K562 (cell line): ENCODE results near the gene STXBP4. TPM values are rescaled to one million over a fixed set of nuclear protein-coding genes. Genes with fewer than 3 reads are reported as not detected.

ENCODE experiments used
- ATAC-seq: fragments of 200-7000 bp; cut with Tn5 transposase; 3 replicates; pipeline ENCODE4 v1.9.1; 2020; ENCODE audit warnings: moderate library complexity
- BruUV-seq: library from RNA; stranded (reverse); fragments of 400-500 nt; replicated peaks from 2 replicates; lab custom pipeline; 2021; lab: Mats Ljungman, UMichigan
- CTCF ChIA-PET: fragments of 300-600 bp; formaldehyde crosslinking; extraction: SDS; loops from one replicate; lab custom pipeline; 2021; ENCODE audit warnings: low intra/inter-chr PET ratio; lab: Yijun Ruan, JAX
- POLR2A ChIA-PET: fragments of 300-600, 350-650 bp; sonication (Branson Sonifier 250); formaldehyde crosslinking; extraction: SDS; loops from one replicate; lab custom pipeline; 2021; ENCODE audit warnings: antibody characterized with exemption, inconsistent platforms; lab: Yijun Ruan, JAX
- DNase-seq, 4 experiments: peaks; one replicate each; pipeline versions ENCODE4 v3.0.0 to v3.0.0-alpha.2; 2011 to 2018; ENCODE audit warnings: low spot score in 3 of 4, mixed read lengths in 3 of 4; ENCODE audit errors: extremely low read depth in 1 of 4
- FAIRE-seq: peaks from 2 replicates; lab custom pipeline; 2011; peaks lifted over from hg19 to GRCh38; lab: Jason Lieb, UNC
- H2AFZ ChIP-seq: 2 replicates; pipeline ENCODE4 v1.6.0; 2011; ENCODE audit warnings: low read depth, low read length, control low read depth, inconsistent platforms
- H3K27ac ChIP-seq: fragments of 200-600 bp; 3 replicates; pipeline ENCODE4 v1.8.0; 2011; ENCODE audit warnings: low read depth, mild to moderate bottlenecking, control low read depth, inconsistent platforms, low read length, moderate library complexity, mixed read lengths; ENCODE audit errors: extremely low read depth
- H3K27me3 ChIP-seq, 2 experiments: fragments of 300-600 bp in 1 of 2; 2 replicates in 1 of 2; 3 replicates in 1 of 2; pipeline versions ENCODE4 v1.6.0 to v1.8.0; 2011; ENCODE audit warnings: inconsistent platforms in 2 of 2, low read length in 2 of 2, mild to moderate bottlenecking in 1 of 2, mixed read lengths in 1 of 2, moderate library complexity in 1 of 2; ENCODE audit not compliant: control insufficient read depth in 2 of 2, insufficient read depth in 2 of 2
- H3K36me3 ChIP-seq: fragments of 300-600 bp; 3 replicates; pipeline ENCODE4 v1.8.0; 2011; ENCODE audit warnings: mild to moderate bottlenecking, low read length, inconsistent platforms; ENCODE audit not compliant: control insufficient read depth, insufficient read depth
- H3K4me1 ChIP-seq, 2 experiments: fragments of 200-600 bp in 1 of 2; replicated peaks in 1 of 2; 2 replicates in 1 of 2; 3 replicates in 1 of 2; pipeline versions ENCODE4 v1.5.1 to v1.8.0; 2011; ENCODE audit warnings: inconsistent platforms in 2 of 2, low read length in 2 of 2, mild to moderate bottlenecking in 1 of 2, mixed read lengths in 1 of 2, moderate library complexity in 1 of 2; ENCODE audit not compliant: control insufficient read depth in 2 of 2, insufficient read depth in 2 of 2
- H3K4me2 ChIP-seq: 2 replicates; pipeline ENCODE4 v1.6.1; 2011; ENCODE audit warnings: low read length, control low read depth, inconsistent platforms, mixed read lengths; ENCODE audit not compliant: insufficient read depth
- H3K4me3 ChIP-seq: fragments of 200-600 bp; sonication (generic), shearing (Covaris generic); 2 replicates; pipeline ENCODE4 v1.5.1; 2016; ENCODE audit warnings: control low read depth, inconsistent platforms
- H3K79me2 ChIP-seq: fragments of 200-600 bp; 3 replicates; pipeline ENCODE4 v1.8.0; 2011; ENCODE audit warnings: low read length, inconsistent platforms; ENCODE audit not compliant: control insufficient read depth, insufficient read depth
- H3K9ac ChIP-seq, 2 experiments: 2 replicates each; pipeline versions ENCODE4 v1.6.0 to v1.6.1; 2011; ENCODE audit warnings: low read depth in 2 of 2, low read length in 2 of 2, control low read depth in 1 of 2, inconsistent platforms in 1 of 2, mild to moderate bottlenecking in 1 of 2, mixed read lengths in 1 of 2; ENCODE audit not compliant: insufficient read depth in 1 of 2
- H3K9me1 ChIP-seq: one replicate; pipeline ENCODE4 v1.6.0; 2011; ENCODE audit warnings: inconsistent platforms, mild to moderate bottlenecking, low read length, moderate library complexity; ENCODE audit not compliant: control insufficient read depth, insufficient read depth
- H3K9me3 ChIP-seq: replicated peaks from 2 replicates; pipeline ENCODE4 v1.5.1; 2011; ENCODE audit warnings: low read depth, low read length, inconsistent platforms; ENCODE audit not compliant: control insufficient read depth, insufficient read depth
- H4K20me1 ChIP-seq: replicated peaks from 2 replicates; pipeline ENCODE4 v1.6.1; 2011; ENCODE audit warnings: low read length, inconsistent platforms, mixed read lengths; ENCODE audit not compliant: control insufficient read depth, insufficient read depth
- E4F1 ChIP-seq: fragments of 250-450 bp; sonication (Bioruptor Pico); IDR thresholded peaks from 2 replicates; pipeline ENCODE4 v1.5.0; 2021; ENCODE audit warnings: mild to moderate bottlenecking, borderline replicate concordance
- PKNOX1 ChIP-seq: fragments of 450-650 bp; IDR thresholded peaks from 2 replicates; pipeline ENCODE4 v1.6.1; 2016
- WGBS: fragments of 100-300 bp; shearing (Covaris generic); methylation state at CpG from one replicate; pipeline ENCODE4 v1.1.6; 2016; ENCODE audit warnings: low coverage, mixed read lengths; ENCODE audit not compliant: insufficient coverage; ENCODE audit errors: missing lambda C conversion rate; 5-methylcytosine and 5-hydroxymethylcytosine counted together
- in situ Hi-C: fragments of 300-500 bp; cut with MboI; formaldehyde crosslinking; loops from 4 replicates; pipeline ENCODE4 v1.15.0; 2018; ENCODE audit warnings: inconsistent platforms, mixed read lengths
- intact Hi-C: fragments of 100-400 bp; cut with micrococcal nuclease; formaldehyde crosslinking; loops from 2 replicates; pipeline ENCODE4 v1.14.2; 2022
- polyA plus RNA-seq, 8 experiments: library from polyadenylated mRNA; depleted of rRNA in 4 of 8; stranded (reverse) in 5 of 8; unstranded in 3 of 8; fragments of >200 nt; fragmentation: Nextera tagmentation in 2 of 8; fragmentation: Illumina TruSeq in 1 of 8; extraction: Ambion mirVana in 2 of 8; extraction: Trizol in 1 of 8; gene quantifications; 2 replicates each; pipeline versions ENCODE4 v1.2.1 to v1.2.3, GENCODE V29; 2011 to 2014; ENCODE audit warnings: inconsistent platforms in 1 of 8, missing spikeins in 1 of 8
- total RNA-seq, 7 experiments: library from RNA; depleted of rRNA in 6 of 7; stranded (reverse); fragments of >200 nt in 6 of 7; fragmentation: Illumina TruSeq in 2 of 7; extraction: Trizol in 2 of 7; gene quantifications; 2 replicates each; pipeline versions ENCODE4 v1.2.1 to v1.2.3, GENCODE V29; 2011 to 2021; ENCODE audit warnings: low replicate concordance in 1 of 7

Gene STXBP4
- total and polyA plus RNA-seq, 9 of the 15 experiments (the other 6 are each of a cell fraction or from before 2014, with no cell fraction given): 11.6 to 23.2 (median 18.5) TPM

- Histone ChIP-seq H3K79me2 (peaks cover 23% of the 10 kb centered on the region), H3K4me1 (no peaks in the 10 kb centered on the region; a peak in 1 of 5 replicates), H3K27ac (no peak overlapping the region), H3K27me3 (no peaks in the 10 kb centered on the region), H3K4me3 (no peak overlapping the region), H3K9ac (no peak overlapping the region), H2AFZ (no peak overlapping the region), H3K9me1 (no peaks in the 10 kb centered on the region), H3K4me2 (no peak overlapping the region), H3K9me3 (no peaks in the 10 kb centered on the region), H3K36me3 (peaks cover 13% of the 10 kb centered on the region), H4K20me1 (no peaks in the 10 kb centered on the region)
- no peak for FAIRE-seq
- intact Hi-C loops (no loop called here), in situ Hi-C loops (no loop called here)
- no peak for ATAC-seq
- DNase-seq: no peak
- ChIA-PET CTCF (no interaction called here), POLR2A (interaction anchor here (0.6 to 1.2 kb wide), 2 partner anchors 17 to 21 kb away, joined by 3 read pairs; partner anchors contain the start of genes COX11 and STXBP4)
- TF ChIP-seq PKNOX1 (no peak), E4F1 (CRISPR knock-in tag) (no peak)
- BruUV-seq: no TSS peak
- WGBS: 89% methylated on average over 1 of the region's 1 CpG
Observed at GRCh38 chr17:54985476-54985875, 16.9 kb downstream of the STXBP4 start.
